Measurements from ENCODE around the gene ZNF598. TPM values are rescaled to one million over a fixed set of nuclear protein-coding genes. Genes with fewer than 3 reads are reported as not detected.
A peak's percentile ranks its signal among the peaks of the same experiment; 100 is the strongest.
"Not testable (repeated sequence)": the region's sequence is repeated elsewhere in the genome, so short reads cannot be mapped to it uniquely, and the experiment has no call there.

ZNF598 gene
- total RNA-seq, 1 donor from 2014 or later: 52.7 TPM

DNA sequence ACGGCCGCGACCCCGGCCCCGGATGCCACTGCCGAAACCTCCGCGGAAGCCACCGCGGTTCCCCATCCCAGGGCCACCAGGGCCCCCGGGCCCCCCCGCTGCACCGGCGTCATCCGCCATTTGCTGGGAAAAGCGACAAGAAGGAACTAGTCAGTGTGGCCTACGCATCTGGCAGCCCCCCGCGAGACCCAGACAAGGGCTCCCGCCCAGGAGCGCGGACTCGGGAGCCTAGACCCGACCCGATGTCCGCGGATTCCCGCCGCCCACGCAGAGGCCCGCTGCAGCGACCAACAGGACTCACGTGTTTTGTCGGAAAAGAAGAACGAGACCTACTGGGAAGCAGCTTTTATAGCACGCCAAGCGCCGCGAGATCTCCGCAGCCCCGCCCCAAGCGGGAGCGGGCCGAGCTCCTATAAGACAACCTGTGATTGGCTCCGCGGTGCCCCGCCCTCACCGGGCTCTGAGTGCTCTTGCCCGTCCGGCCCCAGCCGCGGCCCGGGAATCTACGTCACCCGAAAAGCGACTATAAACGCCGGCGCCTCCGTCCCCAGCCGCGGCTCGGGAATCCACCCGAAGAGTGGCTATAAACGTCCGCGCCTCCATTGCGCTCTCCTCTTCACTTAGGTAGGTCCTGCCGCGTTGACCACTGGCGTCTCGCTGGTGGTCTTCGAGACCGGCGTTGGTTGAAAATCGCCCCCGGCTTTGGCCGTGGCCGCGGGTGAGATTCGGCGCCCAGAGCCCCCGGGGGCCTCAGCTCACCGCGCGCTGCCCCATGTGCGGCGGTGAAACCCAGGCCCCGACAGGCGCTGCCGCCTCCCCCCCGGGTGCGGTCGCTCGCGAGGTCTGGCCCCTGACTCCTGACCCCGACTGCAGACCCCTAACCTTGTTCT lies 44.9 kb downstream of the ZNF598 start, which contains the start of gene RPS2:
Gene RPS2 (minus strand): TSS at position 321 of the 890 bp plus-strand sequence. CDS start 201 bp downstream, at position 120.
- Mint-ChIP-seq H3K27me3 (ENCODE audit: low read depth) (no peaks in the 10 kb centered on the region), H3K4me1 (peaks cover 34% of the 10 kb centered on the region), H3K27ac (peak within 1 kb of the TSS; percentile 98), H3K4me3 (peak within 1 kb of the TSS; percentile 93), H3K36me3 (peaks cover 6% of the 10 kb centered on the region), H3K9me3 (no peaks in the 10 kb centered on the region)
- TF ChIP-seq, protein P1, sequence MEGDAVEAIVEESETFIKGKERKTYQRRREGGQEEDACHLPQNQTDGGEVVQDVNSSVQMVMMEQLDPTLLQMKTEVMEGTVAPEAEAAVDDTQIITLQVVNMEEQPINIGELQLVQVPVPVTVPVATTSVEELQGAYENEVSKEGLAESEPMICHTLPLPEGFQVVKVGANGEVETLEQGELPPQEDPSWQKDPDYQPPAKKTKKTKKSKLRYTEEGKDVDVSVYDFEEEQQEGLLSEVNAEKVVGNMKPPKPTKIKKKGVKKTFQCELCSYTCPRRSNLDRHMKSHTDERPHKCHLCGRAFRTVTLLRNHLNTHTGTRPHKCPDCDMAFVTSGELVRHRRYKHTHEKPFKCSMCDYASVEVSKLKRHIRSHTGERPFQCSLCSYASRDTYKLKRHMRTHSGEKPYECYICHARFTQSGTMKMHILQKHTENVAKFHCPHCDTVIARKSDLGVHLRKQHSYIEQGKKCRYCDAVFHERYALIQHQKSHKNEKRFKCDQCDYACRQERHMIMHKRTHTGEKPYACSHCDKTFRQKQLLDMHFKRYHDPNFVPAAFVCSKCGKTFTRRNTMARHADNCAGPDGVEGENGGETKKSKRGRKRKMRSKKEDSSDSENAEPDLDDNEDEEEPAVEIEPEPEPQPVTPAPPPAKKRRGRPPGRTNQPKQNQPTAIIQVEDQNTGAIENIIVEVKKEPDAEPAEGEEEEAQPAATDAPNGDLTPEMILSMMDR (IDR thresholded peaks at IDR 0.05; ENCODE audit: unreplicated experiment): no peak
- DNase-seq (ENCODE audit: low spot score in 2 of 2, unreplicated experiment in 2 of 2): peak; percentile 99 to 100

DNA sequence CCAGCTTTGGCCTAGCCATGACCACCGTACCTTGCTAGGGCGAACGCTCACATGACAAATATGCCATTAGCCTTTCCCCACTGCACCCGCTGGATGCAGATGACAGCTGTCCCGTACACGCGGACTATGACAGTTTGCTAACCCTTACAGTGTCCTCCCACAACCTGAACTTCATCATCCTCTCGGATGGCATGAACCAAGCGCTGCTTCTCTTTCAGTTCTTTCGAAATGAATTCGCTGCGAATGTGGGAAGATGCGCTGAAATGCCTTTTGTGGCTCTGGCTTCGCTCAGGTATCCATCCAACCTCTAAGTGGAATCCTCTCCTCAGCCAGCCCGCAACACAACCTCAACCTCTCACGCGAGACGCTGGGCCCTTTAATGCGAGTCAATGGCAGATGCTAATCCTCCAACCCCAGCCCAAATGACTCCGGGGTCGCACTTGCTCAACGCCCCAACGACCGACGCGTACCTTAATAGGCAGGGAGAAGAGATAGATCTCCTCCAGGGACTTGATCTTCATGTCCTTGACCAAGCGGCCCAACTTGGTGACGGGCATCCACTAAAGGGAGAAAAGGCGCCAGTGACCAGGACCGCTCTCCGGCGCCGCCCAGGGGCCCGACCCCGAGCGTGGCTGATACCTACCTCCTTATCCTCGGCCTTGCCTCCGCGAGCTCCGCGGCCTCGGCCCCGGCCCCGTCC lies 45.7 kb downstream of the ZNF598 start:
- peaks cover 6% of the 10 kb centered on the region for H3K36me3 Mint-ChIP-seq
- peak overlapping the region; percentile 93 for H3K4me3 Mint-ChIP-seq
- no peaks in the 10 kb centered on the region for H3K27me3 Mint-ChIP-seq (ENCODE audit: low read depth)
- DNase-seq (ENCODE audit: low spot score in 2 of 2, unreplicated experiment in 2 of 2): no peak
- TF ChIP-seq, protein P1 (IDR thresholded peaks at IDR 0.05; ENCODE audit: unreplicated experiment): no peak
- no peaks in the 10 kb centered on the region for H3K9me3 Mint-ChIP-seq
- peaks cover 34% of the 10 kb centered on the region for H3K4me1 Mint-ChIP-seq
- H3K27ac Mint-ChIP-seq: peak overlapping the region; percentile 84

DNA sequence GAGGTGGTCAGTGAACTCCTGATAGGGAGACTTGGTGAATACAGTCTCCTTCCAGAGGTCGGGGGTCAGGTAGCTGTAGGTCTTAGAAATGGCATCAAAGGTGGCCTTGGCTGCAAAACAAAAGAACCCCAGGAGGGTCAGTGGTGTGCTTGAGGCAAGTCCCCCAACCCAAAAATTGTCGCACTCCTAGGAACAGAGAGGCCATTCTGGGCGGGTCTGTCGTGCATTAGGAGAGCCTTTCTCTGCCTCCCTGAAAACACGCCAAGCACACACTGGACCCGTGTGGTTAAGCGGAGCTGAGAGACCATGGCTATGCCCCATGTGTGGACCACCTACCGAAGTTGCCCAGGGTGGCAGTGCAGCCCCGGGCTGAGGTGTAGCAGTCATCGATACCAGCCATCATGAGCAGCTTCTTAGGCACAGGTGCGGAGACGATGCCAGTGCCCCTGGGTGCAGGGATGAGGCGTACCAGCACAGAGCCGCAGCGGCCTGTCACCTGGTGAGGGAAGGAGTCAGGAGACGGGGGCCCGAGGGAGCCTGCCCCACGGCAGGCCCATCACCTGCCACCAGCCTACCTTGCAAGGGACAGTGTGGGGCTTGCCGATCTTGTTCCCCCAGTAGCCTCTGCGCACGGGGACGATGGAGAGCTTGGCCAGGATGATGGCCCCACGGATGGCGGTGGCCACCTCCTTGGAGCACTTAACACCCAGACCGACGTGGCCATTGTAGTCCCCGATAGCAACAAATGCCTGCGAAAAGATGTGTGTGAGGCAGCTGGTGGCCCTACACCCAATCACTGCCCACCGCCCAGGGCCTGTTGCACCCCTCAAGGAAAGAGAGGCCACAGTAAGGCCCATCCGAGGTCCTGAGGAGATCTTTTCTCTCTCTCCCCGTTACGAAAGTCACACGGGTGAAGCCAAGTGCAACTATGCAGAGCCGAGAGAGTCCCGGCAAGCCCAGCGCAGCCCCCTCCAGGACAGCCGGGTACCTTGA lies 47.2 kb downstream of the ZNF598 start:
- H3K36me3 Mint-ChIP-seq; H3K9me3 Mint-ChIP-seq; H3K27me3 Mint-ChIP-seq (ENCODE audit: low read depth); DNase-seq (ENCODE audit: low spot score in 2 of 2, unreplicated experiment in 2 of 2): not testable (repeated sequence)
- Mint-ChIP-seq H3K27ac (peak overlapping the region; percentile 88), H3K4me3 (peak overlapping the region; percentile 93), H3K4me1 (peaks cover 34% of the 10 kb centered on the region)

DNA sequence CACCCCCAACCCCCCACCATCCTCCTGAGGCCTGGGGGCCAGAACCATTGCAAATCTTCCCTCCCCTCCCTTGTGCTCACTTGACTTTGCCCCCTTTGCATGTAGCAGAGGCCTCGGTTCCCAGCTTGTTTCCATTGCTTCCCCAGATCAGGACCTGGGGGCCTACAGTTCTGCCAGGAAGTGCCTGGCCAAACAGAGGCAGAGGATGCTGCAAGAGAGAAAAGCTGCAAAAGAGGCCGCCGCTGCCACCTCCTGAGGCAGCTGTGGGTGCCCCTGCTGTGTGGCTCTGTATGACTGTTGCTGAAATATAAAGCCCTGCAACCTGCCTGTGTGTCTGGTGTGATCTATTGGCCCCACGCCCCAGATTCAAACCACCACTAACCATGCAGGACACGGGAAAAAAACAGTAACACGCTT lies 48.0 kb downstream of the ZNF598 start:
- TF ChIP-seq, protein P1 (IDR thresholded peaks at IDR 0.05; ENCODE audit: unreplicated experiment): no peak
- Mint-ChIP-seq H3K4me1 (peaks cover 34% of the 10 kb centered on the region), H3K27ac (peak overlapping the region; percentile 50), H3K9me3 (no peaks in the 10 kb centered on the region), H3K4me3 (peak overlapping the region; percentile 93), H3K36me3 (peaks cover 6% of the 10 kb centered on the region), H3K27me3 (ENCODE audit: low read depth) (no peaks in the 10 kb centered on the region)
- DNase-seq (ENCODE audit: low spot score in 2 of 2, unreplicated experiment in 2 of 2): no peak

DNA sequence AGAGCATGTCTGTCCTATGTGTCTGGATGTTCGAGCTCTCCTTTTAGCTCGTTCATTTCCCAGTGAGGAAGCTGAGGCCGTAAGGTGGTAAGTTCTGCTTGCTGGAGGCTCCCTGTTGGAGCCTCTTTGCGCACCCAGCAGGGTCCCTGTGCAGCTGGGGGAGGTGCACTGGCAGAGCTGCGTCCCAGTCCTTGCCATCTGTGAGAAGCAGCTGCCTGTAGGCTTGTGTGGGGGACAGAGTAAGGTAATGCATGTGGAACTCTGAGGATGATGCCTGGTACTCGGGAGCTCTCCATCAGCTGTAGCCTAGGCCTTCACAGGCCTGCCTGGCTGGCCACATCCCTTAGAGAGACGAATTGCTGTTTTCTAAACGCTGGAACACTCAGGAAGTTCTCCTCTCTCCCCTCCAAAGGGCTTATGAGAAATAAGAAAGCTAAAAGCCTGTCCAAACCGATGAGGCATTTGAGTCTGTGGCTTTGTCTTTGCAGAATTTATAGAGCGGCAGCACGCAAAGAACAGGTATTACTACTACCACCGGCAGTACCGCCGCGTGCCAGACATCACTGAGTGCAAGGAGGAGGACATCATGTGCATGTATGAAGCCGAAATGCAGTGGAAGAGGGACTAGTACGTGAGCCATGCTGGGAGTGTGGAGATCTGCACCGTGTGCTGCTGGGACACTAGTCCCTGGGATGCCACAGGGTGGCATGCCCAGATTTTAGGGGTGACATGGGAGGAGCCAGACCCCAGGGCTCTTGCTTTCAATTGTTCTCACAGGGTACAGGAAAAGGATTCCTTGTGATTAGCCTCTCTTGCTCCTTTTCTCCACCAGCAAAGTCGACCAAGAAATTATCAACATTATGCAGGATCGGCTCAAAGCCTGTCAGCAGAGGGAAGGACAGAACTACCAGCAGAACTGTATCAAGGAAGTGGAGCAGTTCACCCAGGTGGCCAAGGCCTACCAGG lies 48.7 kb downstream of the ZNF598 start:
- Mint-ChIP-seq H3K4me3 (peak overlapping the region; percentile 94), H3K36me3 (peaks cover 6% of the 10 kb centered on the region), H3K4me1 (peaks cover 34% of the 10 kb centered on the region), H3K27me3 (ENCODE audit: low read depth) (no peaks in the 10 kb centered on the region), H3K9me3 (no peaks in the 10 kb centered on the region), H3K27ac (peak overlapping the region; percentile 92)
- no peak for DNase-seq (ENCODE audit: low spot score in 2 of 2, unreplicated experiment in 2 of 2)
- TF ChIP-seq, protein P1 (IDR thresholded peaks at IDR 0.05; ENCODE audit: unreplicated experiment): no peak

Measured in mesothelial cell of epicardium (in vitro differentiated cells).